HL-60 (cell line): ENCODE data around the gene ZNF813.
"Not testable (repeated sequence)": the region's sequence is repeated elsewhere in the genome, so short reads cannot be mapped to it uniquely, and the experiment has no call there.

Experiments
- DNase-seq, 2 experiments: peaks; one replicate each; pipeline ENCODE4 v3.0.0-alpha.2; 2010 to 2020; ENCODE audit warnings: low read depth in 1 of 2, low spot score in 1 of 2
- H3K27ac ChIP-seq: fragments of 250-450 bp; sonication (Bioruptor Pico); replicated peaks from 2 replicates; pipeline ENCODE4 v1.5.1; 2020; ENCODE audit warnings: mild to moderate bottlenecking, moderate library complexity
- H3K27me3 ChIP-seq: fragments of 250-450 bp; sonication (Bioruptor Pico); 2 replicates; pipeline ENCODE4 v1.5.1; 2021; ENCODE audit warnings: mild to moderate bottlenecking, moderate library complexity; ENCODE audit not compliant: insufficient read depth, poor library complexity, severe bottlenecking
- H3K4me3 ChIP-seq: replicated peaks from 2 replicates; pipeline ENCODE4 v1.5.1; 2011; ENCODE audit warnings: mild to moderate bottlenecking, control low read depth, low read length; ENCODE audit not compliant: insufficient read depth
- CTCF ChIP-seq: IDR thresholded peaks from one replicate; pipeline ENCODE4 v1.5.1; 2011; ENCODE audit warnings: low read length, control low read depth, inconsistent platforms; ENCODE audit not compliant: insufficient read depth
- GABPA ChIP-seq: IDR thresholded peaks from 2 replicates; pipeline ENCODE4 v1.6.1; 2012; ENCODE audit warnings: low read depth
- POLR2AphosphoS5 ChIP-seq: IDR thresholded peaks from 2 replicates; pipeline ENCODE4 v1.6.1; 2012; ENCODE audit warnings: low read depth
- REST ChIP-seq: IDR thresholded peaks from 2 replicates; pipeline ENCODE4 v1.6.1; 2012; ENCODE audit warnings: low read depth; ENCODE audit not compliant: insufficient replicate concordance
- SPI1 ChIP-seq: IDR thresholded peaks from 2 replicates; pipeline ENCODE4 v1.6.1; 2012; ENCODE audit warnings: low read depth, mild to moderate bottlenecking, borderline replicate concordance

ZNF813 gene

DNA sequence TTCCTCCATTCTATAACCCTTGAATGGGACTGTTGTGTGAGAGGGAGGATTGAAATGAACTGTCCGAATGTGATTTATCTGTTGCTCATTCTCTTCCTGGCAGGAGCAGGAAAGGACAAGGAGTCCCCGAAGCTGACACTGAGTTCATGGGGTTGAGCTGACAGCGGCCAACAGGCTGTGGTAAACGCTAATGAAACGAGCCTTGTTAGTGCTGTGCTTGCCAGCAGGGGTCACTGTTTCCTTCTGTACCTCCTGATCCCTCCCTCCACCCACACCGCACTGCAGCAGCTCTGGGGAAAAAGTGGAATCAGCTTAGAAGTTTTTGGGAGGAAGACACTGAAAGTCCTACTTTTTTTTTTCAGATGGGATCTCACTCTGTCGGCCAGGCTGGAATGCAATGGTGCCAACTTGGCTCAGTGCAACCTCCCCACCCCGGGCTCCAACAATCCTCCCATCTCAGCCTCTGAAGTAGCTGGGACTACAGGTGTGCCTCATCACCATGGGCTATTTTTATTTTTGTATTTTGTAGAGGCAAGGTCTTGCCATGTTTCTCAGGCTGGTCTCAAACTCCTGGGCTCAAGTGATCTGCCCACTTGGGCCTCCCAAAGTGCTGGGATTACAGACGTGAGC is 42.5 kb upstream of the ZNF813 start:
- Histone ChIP-seq H3K27ac (no peak overlapping the region), H3K4me3 (no peak overlapping the region), H3K27me3 (no peaks in the 10 kb centered on the region)
- TF ChIP-seq REST (no peak), CTCF (peak; percentile 29)
- DNase-seq, result peak in 1 of 2 experiments; percentile 47

DNA sequence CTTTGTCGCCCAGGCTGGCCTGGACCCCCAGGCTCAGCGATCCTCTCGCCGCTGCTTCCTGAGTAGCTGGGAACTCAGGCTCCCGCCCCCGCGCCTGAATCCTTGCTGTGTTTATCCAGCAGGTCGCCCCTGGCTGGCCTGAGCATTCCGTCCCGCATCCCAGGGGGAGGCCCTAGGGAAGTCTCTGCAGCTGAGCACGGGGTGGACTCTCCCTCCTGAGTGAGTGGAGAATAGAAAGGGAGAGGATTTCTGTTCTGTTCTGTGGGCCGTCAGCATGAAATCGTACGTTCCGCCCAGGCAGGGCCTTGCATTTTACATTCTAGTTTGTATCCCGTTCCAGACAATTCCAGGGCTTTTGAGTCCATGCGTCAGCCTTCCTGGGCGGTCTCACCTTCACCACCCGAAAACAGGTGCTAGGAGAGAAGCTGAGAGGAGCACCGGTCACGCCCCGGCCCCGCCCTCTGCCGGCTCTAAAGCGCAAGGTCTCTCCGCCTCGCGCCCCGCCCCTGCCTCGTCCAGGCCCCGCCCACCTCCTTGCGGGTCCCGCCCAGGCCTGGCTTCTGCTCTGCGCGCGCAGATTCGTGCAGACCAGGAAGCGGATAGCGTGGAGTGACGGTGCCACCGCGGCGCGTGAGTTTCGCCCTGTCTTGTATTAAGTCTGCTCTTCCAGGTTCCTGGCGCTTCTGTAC is 36.0 kb upstream of the ZNF813 start, which contains the start of gene ZNF761:
TSS of gene ZNF761 (plus strand) at position 586 of the 689 bp plus-strand sequence. CDS start 15,285 bp downstream, outside the sequence.
- Histone ChIP-seq H3K27me3 (no peaks in the 10 kb centered on the region), H3K4me3 (peak within 1 kb of the TSS; percentile 81), H3K27ac (peak within 1 kb of the TSS; percentile 85)
- TF ChIP-seq POLR2AphosphoS5, result peak; percentile 83
- no peak for TF ChIP-seq GABPA
- no peak for TF ChIP-seq REST
- peak; percentile 87 to 93 for DNase-seq

GRCh38 chr19:53432088-53432661 is 35.4 kb upstream of the ZNF813 start:
- peak overlapping the region; percentile 85 for H3K27ac ChIP-seq
- no peaks in the 10 kb centered on the region for H3K27me3 ChIP-seq
- TF ChIP-seq REST (no peak), GABPA (no peak), CTCF (no peak), SPI1 (no peak), POLR2AphosphoS5 (no peak)
- DNase-seq, result peak; percentile 19 to 20
- H3K4me3 ChIP-seq, result peak overlapping the region; percentile 81

DNA sequence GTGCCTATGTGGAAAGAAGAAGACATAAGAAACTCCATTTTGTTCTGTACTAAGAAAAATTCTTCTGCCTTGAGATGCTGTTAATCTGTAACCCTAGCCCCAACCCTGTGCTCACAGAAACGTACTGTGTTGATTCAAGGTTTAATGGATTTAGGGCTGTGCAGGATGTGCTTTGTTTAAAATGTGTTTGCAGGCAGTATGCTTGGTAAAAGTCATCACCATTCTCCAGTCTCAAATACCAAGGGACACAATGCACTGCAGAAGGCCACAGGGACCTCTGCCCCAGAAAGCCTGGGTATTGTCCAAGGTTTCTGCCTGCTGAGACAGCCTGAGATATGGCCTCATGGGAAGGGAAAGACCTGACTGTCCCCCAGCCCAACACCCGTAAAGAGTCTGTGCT is 23.7 kb upstream of the ZNF813 start:
- DNase-seq, H3K27ac ChIP-seq, H3K4me3 ChIP-seq, H3K27me3 ChIP-seq: not testable (repeated sequence)

GRCh38 chr19:53447196-53447595 is 20.3 kb upstream of the ZNF813 start:
- not testable (repeated sequence) for DNase-seq, H3K4me3 ChIP-seq, H3K27me3 ChIP-seq, H3K27ac ChIP-seq
